HepG2 (cell line): Measurements from ENCODE around the gene FBLN7. TPM values are rescaled to one million over a fixed set of nuclear protein-coding genes. Genes with fewer than 3 reads are reported as not detected.

Source experiments
- ERF ChIP-seq: IDR thresholded peaks from 2 replicates; pipeline ENCODE4 v1.6.1; 2018; ENCODE audit warnings: missing biosample characterization, missing genetic modification reagents
- GFI1 ChIP-seq: sonication (generic); formaldehyde crosslinking; IDR thresholded peaks from 2 replicates; pipeline ENCODE4 v1.5.0; 2020; ENCODE audit warnings: missing genetic modification reagents, mild to moderate bottlenecking, borderline replicate concordance
- MTA1 ChIP-seq: sonication (generic); formaldehyde crosslinking; IDR thresholded peaks from 2 replicates; pipeline ENCODE4 v1.4.0; 2020; ENCODE audit warnings: missing genetic modification reagents, mild to moderate bottlenecking, borderline replicate concordance
- PATZ1 ChIP-seq: sonication (generic); formaldehyde crosslinking; IDR thresholded peaks from 2 replicates; pipeline ENCODE4 v1.4.0; 2020; ENCODE audit warnings: missing genetic modification reagents
- TAF1 ChIP-seq: sonication (generic); formaldehyde crosslinking; IDR thresholded peaks from 2 replicates; pipeline ENCODE4 v1.4.0; 2020; ENCODE audit warnings: missing genetic modification reagents
- TMF1 ChIP-seq: sonication (generic); formaldehyde crosslinking; IDR thresholded peaks from 2 replicates; pipeline ENCODE4 v1.8.1; 2022; ENCODE audit warnings: low read depth, missing genetic modification reagents
- TSC22D2 ChIP-seq: sonication (generic); formaldehyde crosslinking; IDR thresholded peaks from 2 replicates; pipeline ENCODE4 v1.5.1; 2020; ENCODE audit warnings: missing genetic modification reagents, mild to moderate bottlenecking, borderline replicate concordance
- YEATS4 ChIP-seq: sonication (generic); formaldehyde crosslinking; IDR thresholded peaks from 2 replicates; pipeline ENCODE4 v1.4.0; 2020; ENCODE audit warnings: missing genetic modification reagents, borderline replicate concordance
- ZFP82 ChIP-seq: sonication (generic); formaldehyde crosslinking; IDR thresholded peaks from 2 replicates; pipeline ENCODE4 v1.5.1; 2020; ENCODE audit warnings: mild to moderate bottlenecking, missing genetic modification reagents, borderline replicate concordance
- ZNF12 ChIP-seq: sonication (generic); formaldehyde crosslinking; IDR thresholded peaks from 2 replicates; pipeline ENCODE4 v1.5.0; 2020; ENCODE audit warnings: missing genetic modification reagents
- ZNF160 ChIP-seq: sonication (generic); formaldehyde crosslinking; IDR thresholded peaks from 2 replicates; pipeline ENCODE4 v1.8.0; 2022; ENCODE audit warnings: mild to moderate bottlenecking, inconsistent platforms, missing genetic modification reagents
- ZNF205 ChIP-seq: IDR thresholded peaks from 2 replicates; pipeline ENCODE4 v1.6.1; 2018; ENCODE audit warnings: missing biosample characterization, missing genetic modification reagents
- ZNF260 ChIP-seq: sonication (generic); formaldehyde crosslinking; IDR thresholded peaks from 2 replicates; pipeline ENCODE4 v1.4.0; 2020; ENCODE audit warnings: missing genetic modification reagents, low read depth, mild to moderate bottlenecking, borderline replicate concordance
- ZNF274 ChIP-seq: sonication (generic); formaldehyde crosslinking; IDR thresholded peaks from 2 replicates; pipeline ENCODE4 v1.5.1; 2020; ENCODE audit warnings: mild to moderate bottlenecking, missing genetic modification reagents
- ZNF343 ChIP-seq: sonication (generic); formaldehyde crosslinking; IDR thresholded peaks from 2 replicates; pipeline ENCODE4 v1.4.0; 2020; ENCODE audit warnings: mild to moderate bottlenecking, missing genetic modification reagents
- ZNF44 ChIP-seq: sonication (generic); formaldehyde crosslinking; IDR thresholded peaks from 2 replicates; pipeline ENCODE4 v1.5.1; 2020; ENCODE audit warnings: mild to moderate bottlenecking, missing genetic modification reagents
- ZNF563 ChIP-seq: sonication (generic); formaldehyde crosslinking; IDR thresholded peaks from 2 replicates; pipeline ENCODE4 v1.8.0; 2022; ENCODE audit warnings: mild to moderate bottlenecking, moderate library complexity, missing genetic modification reagents
- ZNF768 ChIP-seq: sonication (generic); formaldehyde crosslinking; IDR thresholded peaks from 2 replicates; pipeline ENCODE4 v1.4.0; 2020; ENCODE audit warnings: missing genetic modification reagents
- polyA plus RNA-seq, 8 experiments: library from polyadenylated mRNA; depleted of rRNA in 3 of 8; stranded (reverse) in 7 of 8; unstranded in 1 of 8; fragments of >200 nt; fragmentation: Illumina TruSeq in 4 of 8; extraction: Trizol in 4 of 8; gene quantifications; 2 replicates each; pipeline versions ENCODE4 v1.2.1 to v1.2.3, GENCODE V29; 2011 to 2016; ENCODE audit warnings: low read depth in 4 of 8, missing spikeins in 1 of 8, mixed read lengths in 1 of 8; ENCODE audit not compliant: insufficient read depth in 1 of 8
- total RNA-seq, 5 experiments: library from RNA; depleted of rRNA; stranded (reverse); fragments of >200 nt; fragmentation: Illumina TruSeq; extraction: Trizol; gene quantifications; 2 replicates each; pipeline ENCODE4 v1.2.3, GENCODE V29; 2016; ENCODE audit warnings: low read depth in 1 of 5
- TF ChIP-seq, protein P1 (sequence below), 2 experiments: sonication (generic) in 1 of 2; formaldehyde crosslinking in 1 of 2; IDR thresholded peaks; 2 replicates each; pipeline versions ENCODE4 v1.4.0 to v1.6.1; 2016 to 2020; ENCODE audit warnings: borderline replicate concordance in 1 of 2, low read depth in 1 of 2, mild to moderate bottlenecking in 1 of 2, missing genetic modification reagents in 1 of 2
- TF ChIP-seq, protein P2 (sequence below): sonication (generic); formaldehyde crosslinking; IDR thresholded peaks from 2 replicates; pipeline ENCODE4 v1.4.0; 2020; ENCODE audit warnings: mild to moderate bottlenecking, low read depth, missing genetic modification reagents
- TF ChIP-seq, protein P3 (sequence below): sonication (generic); formaldehyde crosslinking; conservative IDR thresholded peaks from 2 replicates; pipeline ENCODE4 v1.4.0; 2020; ENCODE audit warnings: missing genetic modification reagents

The FBLN7 gene
- total and polyA plus RNA-seq, 2 of the 13 experiments (the other 11 are each of a cell fraction or from before 2014, with no cell fraction given) = 1.4 to 2.3 TPM

DNA sequence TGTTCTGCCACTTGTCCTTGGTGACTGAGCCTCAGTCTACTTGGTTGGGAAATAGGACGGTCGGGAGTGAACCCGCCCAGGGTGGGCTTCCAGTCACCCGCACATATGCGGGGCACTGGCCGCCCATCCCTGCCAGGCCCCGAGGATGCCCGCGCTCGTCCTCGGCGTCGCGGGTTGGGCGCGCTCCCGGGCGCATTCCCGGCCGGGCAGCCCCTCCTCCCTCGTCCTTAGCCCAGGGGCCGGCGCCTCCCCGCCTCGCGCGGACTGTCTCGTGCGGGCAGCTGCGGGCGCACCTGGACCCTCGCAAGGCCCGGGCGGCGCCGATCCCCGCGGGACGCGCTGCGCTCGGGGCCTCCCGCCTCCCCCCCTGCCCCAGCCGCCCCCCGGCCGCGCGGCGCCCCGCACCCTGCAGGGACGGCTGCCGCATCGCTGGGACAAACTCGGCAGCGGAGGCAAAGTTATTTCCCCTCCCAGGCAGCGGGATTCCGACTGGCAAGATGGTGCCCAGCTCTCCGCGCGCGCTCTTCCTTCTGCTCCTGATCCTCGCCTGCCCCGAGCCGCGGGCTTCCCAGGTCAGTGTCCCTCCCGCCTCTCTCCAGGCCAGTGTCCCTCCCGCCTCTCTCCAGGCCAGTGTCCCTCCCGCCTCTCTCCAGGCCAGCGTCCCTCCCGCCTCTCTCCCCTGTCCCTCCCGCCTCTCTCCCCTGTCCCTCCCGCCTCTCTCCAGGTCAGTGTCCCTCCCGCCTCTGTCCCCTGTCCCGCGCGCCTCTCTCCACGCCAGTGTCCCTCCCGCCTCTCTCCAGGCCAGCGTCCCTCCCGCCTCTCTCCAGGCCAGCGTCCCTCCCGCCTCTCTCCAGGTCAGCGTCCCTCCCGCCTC is at the start of gene FBLN7 (continued):
- TF ChIP-seq, protein P1, sequence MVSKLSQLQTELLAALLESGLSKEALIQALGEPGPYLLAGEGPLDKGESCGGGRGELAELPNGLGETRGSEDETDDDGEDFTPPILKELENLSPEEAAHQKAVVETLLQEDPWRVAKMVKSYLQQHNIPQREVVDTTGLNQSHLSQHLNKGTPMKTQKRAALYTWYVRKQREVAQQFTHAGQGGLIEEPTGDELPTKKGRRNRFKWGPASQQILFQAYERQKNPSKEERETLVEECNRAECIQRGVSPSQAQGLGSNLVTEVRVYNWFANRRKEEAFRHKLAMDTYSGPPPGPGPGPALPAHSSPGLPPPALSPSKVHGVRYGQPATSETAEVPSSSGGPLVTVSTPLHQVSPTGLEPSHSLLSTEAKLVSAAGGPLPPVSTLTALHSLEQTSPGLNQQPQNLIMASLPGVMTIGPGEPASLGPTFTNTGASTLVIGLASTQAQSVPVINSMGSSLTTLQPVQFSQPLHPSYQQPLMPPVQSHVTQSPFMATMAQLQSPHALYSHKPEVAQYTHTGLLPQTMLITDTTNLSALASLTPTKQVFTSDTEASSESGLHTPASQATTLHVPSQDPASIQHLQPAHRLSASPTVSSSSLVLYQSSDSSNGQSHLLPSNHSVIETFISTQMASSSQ (IDR thresholded peaks at IDR 0.05; ENCODE audit: low read depth) = no peak
- TF ChIP-seq, protein P1 (CRISPR knock-in tag; IDR thresholded peaks at IDR 0.05; ENCODE audit: borderline replicate concordance) = peak; percentile 9; the same call in 1 of the 2 replicates
- no peak; the same call in 1 of the 2 replicates for TF ChIP-seq GFI1 (CRISPR knock-in tag)
- 0 out of 2 replicates have a peak, but pooled peaks have one; percentile 35 for TF ChIP-seq ZNF274
- TF ChIP-seq PATZ1 = 0 out of 2 replicates have a peak, but pooled peaks have one; percentile 11
- TF ChIP-seq, protein P2, sequence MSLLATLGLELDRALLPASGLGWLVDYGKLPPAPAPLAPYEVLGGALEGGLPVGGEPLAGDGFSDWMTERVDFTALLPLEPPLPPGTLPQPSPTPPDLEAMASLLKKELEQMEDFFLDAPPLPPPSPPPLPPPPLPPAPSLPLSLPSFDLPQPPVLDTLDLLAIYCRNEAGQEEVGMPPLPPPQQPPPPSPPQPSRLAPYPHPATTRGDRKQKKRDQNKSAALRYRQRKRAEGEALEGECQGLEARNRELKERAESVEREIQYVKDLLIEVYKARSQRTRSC (CRISPR knock-in tag) = 0 out of 2 replicates have a peak, but pooled peaks have one; percentile 3
- TF ChIP-seq, protein P3, sequence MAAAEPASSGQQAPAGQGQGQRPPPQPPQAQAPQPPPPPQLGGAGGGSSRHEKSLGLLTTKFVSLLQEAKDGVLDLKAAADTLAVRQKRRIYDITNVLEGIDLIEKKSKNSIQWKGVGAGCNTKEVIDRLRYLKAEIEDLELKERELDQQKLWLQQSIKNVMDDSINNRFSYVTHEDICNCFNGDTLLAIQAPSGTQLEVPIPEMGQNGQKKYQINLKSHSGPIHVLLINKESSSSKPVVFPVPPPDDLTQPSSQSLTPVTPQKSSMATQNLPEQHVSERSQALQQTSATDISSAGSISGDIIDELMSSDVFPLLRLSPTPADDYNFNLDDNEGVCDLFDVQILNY (CRISPR knock-in tag) = no peak
- no peak for TF ChIP-seq ZNF205 (CRISPR knock-in tag)
- peak; percentile 42; the same call in 1 of the 2 replicates for TF ChIP-seq ZNF768 (CRISPR knock-in tag)
- no peak for TF ChIP-seq ZNF12 (CRISPR knock-in tag)
- no peak for TF ChIP-seq MTA1 (CRISPR knock-in tag)
- no peak for TF ChIP-seq ZNF44 (CRISPR knock-in tag)
- TF ChIP-seq ERF (CRISPR knock-in tag) = no peak
- TF ChIP-seq TAF1 (CRISPR knock-in tag) = 0 out of 2 replicates have a peak, but pooled peaks have one; percentile 12
- TF ChIP-seq TMF1 = 0 out of 2 replicates have a peak, but pooled peaks have one; percentile 33
- TF ChIP-seq ZNF260 (CRISPR knock-in tag) = no peak
- TF ChIP-seq ZFP82 = no peak
- TF ChIP-seq YEATS4 = peak; percentile 2; the same call in 1 of the 2 replicates
- TF ChIP-seq TSC22D2 (CRISPR knock-in tag) = no peak
- TF ChIP-seq ZNF563 = peak; percentile 23; the same call in 1 of the 2 replicates
- no peak for TF ChIP-seq ZNF160 (CRISPR knock-in tag)
- peak; percentile 31; the same call in 1 of the 2 replicates for TF ChIP-seq ZNF343 (CRISPR knock-in tag)
